ENCODE data around the gene OR7G2. TPM values are rescaled to one million over a fixed set of nuclear protein-coding genes. Genes with fewer than 3 reads are reported as not detected.

Gene OR7G2
- 0.14 TPM in 1 of 2 replicates, not detected in the other for total RNA-seq

DNA sequence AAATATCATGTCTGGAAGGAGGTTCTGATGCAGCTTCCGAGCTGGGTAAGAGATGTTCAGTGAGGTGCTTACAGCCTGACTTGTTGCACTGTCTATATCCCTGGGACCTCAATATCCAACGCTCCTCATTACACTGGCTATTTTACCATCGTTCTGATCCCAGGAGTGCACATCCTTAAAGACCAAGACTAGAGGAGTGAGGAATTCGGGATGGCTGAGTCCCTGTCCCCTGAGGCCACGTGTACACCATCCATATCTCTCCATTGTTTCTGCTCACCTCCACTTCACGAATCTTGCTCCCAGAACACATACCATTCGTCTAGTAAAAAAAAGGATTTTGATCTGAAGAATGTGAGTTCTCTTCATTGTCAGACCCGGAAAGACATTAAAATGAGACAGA is at the start of gene OR7G2:
Gene OR7G2 (minus strand): TSS at position 101 of the 400 bp plus-strand sequence. CDS start 4,232 bp downstream, outside the sequence.

DNA sequence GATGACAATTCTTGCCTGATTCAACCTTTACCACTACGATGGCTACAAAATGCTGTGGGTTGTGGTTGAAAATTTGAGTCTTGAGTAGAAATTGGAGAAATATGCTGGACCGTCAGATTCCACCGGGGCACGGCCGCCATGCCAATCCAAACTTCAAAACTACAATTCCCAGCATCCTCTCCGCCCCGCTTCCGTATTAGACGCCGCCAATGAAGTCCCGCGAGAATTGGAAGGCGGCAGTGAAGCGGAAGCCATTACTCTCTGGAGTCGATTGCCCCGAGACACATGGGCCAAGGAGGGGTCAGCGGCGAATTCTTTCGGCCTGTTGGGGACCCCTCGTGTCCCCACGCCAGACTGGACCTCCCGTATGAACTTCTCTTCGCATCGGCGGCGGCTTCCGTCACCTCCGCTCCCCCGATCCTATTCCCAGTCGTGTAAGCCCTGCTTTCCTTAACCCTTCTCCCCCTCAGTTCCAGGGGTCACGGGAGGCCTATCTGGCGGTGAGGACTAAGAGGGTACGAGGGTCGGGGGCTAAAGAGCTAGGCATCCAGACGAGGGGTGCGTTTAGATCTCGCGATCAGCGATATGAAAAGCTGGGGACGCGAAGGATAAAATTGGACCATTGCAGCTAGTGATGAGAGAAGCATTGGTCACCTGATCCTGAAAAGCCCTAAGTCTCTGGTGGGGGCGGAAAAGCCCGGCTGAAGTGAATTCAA is 33.0 kb upstream of the OR7G2 start, which contains the start of gene ZNF317:
Gene ZNF317 (plus strand): TSS at position 239 of the 716 bp plus-strand sequence. CDS start 15,620 bp downstream, outside the sequence.

DNA sequence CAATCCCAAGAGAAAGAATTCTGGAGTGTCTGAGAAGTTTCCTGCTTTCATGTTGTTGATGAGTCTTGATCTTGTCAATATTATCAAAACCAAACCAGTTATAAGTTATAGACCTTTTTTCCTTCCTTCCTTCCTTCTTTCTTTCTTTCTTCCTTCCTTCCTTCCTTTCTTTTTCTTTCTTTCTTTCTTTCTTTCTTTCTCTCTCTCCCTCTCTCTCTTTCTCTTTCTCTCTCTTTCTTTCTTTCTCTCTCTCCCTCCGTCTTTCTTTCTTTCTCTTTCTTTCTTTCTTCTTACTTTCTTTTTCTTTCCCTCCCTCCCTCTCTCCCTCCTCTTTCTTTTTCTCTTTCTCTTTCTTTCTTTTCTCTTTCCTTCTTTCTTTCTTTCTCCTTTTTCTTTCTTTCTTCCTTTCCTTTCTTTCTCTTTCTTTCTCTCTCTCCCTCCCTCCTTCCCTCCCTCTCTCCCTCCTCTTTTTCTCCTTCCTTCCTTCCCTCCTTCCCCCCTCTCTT is 19.7 kb upstream of the OR7G2 start, which contains the start of gene OR7G3:
Gene OR7G3 (minus strand): TSS at position 51 of the 506 bp plus-strand sequence. CDS start 0 bp downstream, at position 51.

DNA sequence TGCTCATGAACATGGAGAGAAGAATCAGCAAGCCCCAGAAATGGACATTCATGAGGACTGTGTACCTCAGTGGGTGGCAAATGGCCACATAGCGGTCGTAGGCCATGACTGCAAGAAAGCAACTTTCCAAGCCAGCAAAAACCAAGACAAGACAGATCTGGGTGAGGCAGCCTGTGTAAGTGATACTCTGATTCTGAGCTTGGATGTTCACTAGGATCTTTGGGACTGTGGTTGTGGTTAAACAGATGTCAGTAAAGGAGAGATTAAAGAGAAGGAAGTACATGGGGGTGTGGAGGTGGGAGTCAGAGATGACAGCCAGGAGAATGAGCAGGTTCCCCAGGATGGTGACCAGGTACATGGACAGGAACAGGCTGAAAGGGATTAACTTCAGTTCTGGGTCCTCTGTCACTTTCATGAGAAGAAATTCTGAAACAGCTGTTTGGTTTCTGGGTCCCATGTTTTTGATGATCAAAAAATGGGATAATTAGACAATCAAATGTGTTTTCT is 8.1 kb upstream of the OR7G2 start, which contains the start of gene OR7G1:
Gene OR7G1 (minus strand): TSS at position 457 of the 507 bp plus-strand sequence. CDS start 0 bp downstream, at position 457.

GRCh38 chr19:9086761-9087160 is 20.5 kb downstream of the OR7G2 start, which contains the start of gene OR1M1:
Gene OR1M1, plus strand, starts transcription at chr19:9087061. Its CDS starts 6,184 bp downstream, at chr19:9093245.

Small RNA genes lying within 50 kb of the gene (small RNA-seq; reads per million reads assigned to genes)
- not detected for gene OR1M4P

Other genes with a start within 250 kb of the OR7G2 start
- not detected in 2 replicates for gene MUC16, start 97.1 kb downstream of the OR7G2 start, total RNA-seq
- gene OR1M1, start 20.4 kb downstream of the OR7G2 start, total RNA-seq: not detected in 2 replicates
- not detected in 2 replicates for gene OR7G1, start 8.3 kb upstream of the OR7G2 start, total RNA-seq
- not detected in 2 replicates for gene OR7G3, start 19.5 kb upstream of the OR7G2 start, total RNA-seq
- gene ZNF317, start 32.9 kb upstream of the OR7G2 start, total RNA-seq: 23.0 and 25.1 TPM in 2 replicates
- gene OR7D2, start 71.5 kb upstream of the OR7G2 start, total RNA-seq: 0.22 and 0.27 TPM in 2 replicates
- not detected in 2 replicates for gene OR7D4, start 112.1 kb upstream of the OR7G2 start, total RNA-seq
- not detected in 2 replicates for gene OR7E24, start 143.5 kb upstream of the OR7G2 start, total RNA-seq
- 6.0 and 7.7 TPM in 2 replicates for gene ZNF699, start 202.4 kb upstream of the OR7G2 start, total RNA-seq
- gene ZNF559, start 216.7 kb upstream of the OR7G2 start, total RNA-seq: 16.4 and 17.4 TPM in 2 replicates